ENCODE data around the gene MAN2C1.
A peak's percentile ranks its signal among the peaks of the same experiment; 100 is the strongest.

DNA sequence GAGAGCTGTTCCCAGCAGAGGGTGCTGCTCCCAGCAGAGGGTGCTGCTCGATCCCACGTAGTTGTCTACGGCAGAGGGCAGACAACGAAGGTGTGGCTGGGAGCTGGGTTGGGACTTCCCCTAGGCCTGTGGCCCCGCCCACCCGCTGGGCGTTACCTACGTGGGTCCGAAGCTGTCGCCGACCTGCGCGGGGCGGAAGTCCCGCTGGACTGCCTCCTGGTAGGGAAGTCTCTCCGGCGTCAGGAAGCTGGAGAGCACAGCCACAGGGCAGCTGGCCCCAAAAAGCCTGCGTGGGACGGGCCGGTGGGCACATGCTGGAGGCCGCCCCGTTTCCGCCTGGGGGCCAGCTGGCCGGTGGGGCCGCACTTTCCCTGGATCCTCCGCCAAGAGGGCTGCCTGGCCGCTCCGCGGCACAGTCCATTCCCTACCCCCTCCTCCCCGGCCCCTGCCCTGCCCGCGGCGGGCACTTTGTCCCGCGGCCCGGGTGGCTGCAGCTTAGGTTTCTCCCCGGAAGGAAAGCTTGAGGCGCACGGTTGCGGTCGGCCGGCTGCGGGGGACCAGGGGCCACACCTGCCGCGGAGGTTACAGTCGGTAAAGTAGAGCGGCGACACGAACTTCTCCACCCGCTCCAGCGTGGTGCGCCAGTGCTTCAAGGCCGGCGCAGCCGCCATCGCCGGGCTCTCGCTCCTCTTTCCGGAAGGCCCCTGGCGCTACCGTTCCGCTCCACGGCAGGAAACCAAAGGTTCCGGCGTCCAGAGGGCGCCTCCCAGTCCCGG is at the start of gene MAN2C1:
- TF ChIP-seq, protein P1, sequence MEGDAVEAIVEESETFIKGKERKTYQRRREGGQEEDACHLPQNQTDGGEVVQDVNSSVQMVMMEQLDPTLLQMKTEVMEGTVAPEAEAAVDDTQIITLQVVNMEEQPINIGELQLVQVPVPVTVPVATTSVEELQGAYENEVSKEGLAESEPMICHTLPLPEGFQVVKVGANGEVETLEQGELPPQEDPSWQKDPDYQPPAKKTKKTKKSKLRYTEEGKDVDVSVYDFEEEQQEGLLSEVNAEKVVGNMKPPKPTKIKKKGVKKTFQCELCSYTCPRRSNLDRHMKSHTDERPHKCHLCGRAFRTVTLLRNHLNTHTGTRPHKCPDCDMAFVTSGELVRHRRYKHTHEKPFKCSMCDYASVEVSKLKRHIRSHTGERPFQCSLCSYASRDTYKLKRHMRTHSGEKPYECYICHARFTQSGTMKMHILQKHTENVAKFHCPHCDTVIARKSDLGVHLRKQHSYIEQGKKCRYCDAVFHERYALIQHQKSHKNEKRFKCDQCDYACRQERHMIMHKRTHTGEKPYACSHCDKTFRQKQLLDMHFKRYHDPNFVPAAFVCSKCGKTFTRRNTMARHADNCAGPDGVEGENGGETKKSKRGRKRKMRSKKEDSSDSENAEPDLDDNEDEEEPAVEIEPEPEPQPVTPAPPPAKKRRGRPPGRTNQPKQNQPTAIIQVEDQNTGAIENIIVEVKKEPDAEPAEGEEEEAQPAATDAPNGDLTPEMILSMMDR (IDR thresholded peaks at IDR 0.05), result peak; percentile 51 to 79
- TF ChIP-seq POLR2A (IDR thresholded peaks at IDR 0.05) (peak; percentile 64 to 73), EP300 (IDR thresholded peaks at IDR 0.05) (no peak)
